HepG2 (cell line): ENCODE measurements around the gene SLC4A2. TPM values are rescaled to one million over a fixed set of nuclear protein-coding genes. Genes with fewer than 3 reads are reported as not detected.
A peak's percentile ranks its signal among the peaks of the same experiment; 100 is the strongest.

ENCODE experiments used
- BHLHE40 ChIP-seq: IDR thresholded peaks from 2 replicates; pipeline ENCODE4 v1.6.1; 2011; ENCODE audit warnings: low read length, improper control_type of control experiment
- ETV5 ChIP-seq: IDR thresholded peaks from 2 replicates; pipeline ENCODE4 v1.6.1; 2018; ENCODE audit warnings: missing biosample characterization, missing genetic modification reagents, inconsistent platforms, borderline replicate concordance
- GLI4 ChIP-seq: sonication (generic); formaldehyde crosslinking; IDR thresholded peaks from 2 replicates; pipeline ENCODE4 v1.5.1; 2020; ENCODE audit warnings: missing genetic modification reagents, mild to moderate bottlenecking, moderate library complexity, borderline replicate concordance
- HNF4G ChIP-seq, 2 experiments: sonication (generic) in 1 of 2; formaldehyde crosslinking in 1 of 2; IDR thresholded peaks; 2 replicates each; pipeline versions ENCODE4 v1.4.0 to v1.6.1; 2011 to 2020; ENCODE audit warnings: borderline replicate concordance in 2 of 2, low read depth in 2 of 2, mild to moderate bottlenecking in 2 of 2, low read length in 1 of 2, missing genetic modification reagents in 1 of 2, moderate library complexity in 1 of 2
- HOXA5 ChIP-seq: sonication (generic); formaldehyde crosslinking; IDR thresholded peaks from 2 replicates; pipeline ENCODE4 v1.4.0; 2020; ENCODE audit warnings: missing genetic modification reagents
- IKZF4 ChIP-seq: sonication (generic); formaldehyde crosslinking; IDR thresholded peaks from 2 replicates; pipeline ENCODE4 v1.5.1; 2020; ENCODE audit warnings: borderline replicate concordance, mild to moderate bottlenecking, low read depth, missing genetic modification reagents; ENCODE audit errors: not compliant biosample characterization
- IRF2 ChIP-seq: IDR thresholded peaks from 2 replicates; pipeline ENCODE4 v1.6.1; 2018; ENCODE audit warnings: missing genetic modification reagents, missing compliant biosample characterization
- MAZ ChIP-seq, 2 experiments: sonication (generic) in 1 of 2; formaldehyde crosslinking in 1 of 2; IDR thresholded peaks; 2 replicates each; pipeline versions ENCODE4 v1.5.0 to v1.6.1; 2012 to 2020; ENCODE audit warnings: low read depth in 2 of 2, mild to moderate bottlenecking in 2 of 2, borderline replicate concordance in 1 of 2, improper control_type of control experiment in 1 of 2, low read length in 1 of 2, missing genetic modification reagents in 1 of 2, moderate library complexity in 1 of 2
- MNT ChIP-seq: fragments of 450-650 bp; IDR thresholded peaks from 2 replicates; pipeline ENCODE4 v1.6.1; 2016
- NR2C2 ChIP-seq: sonication (generic); formaldehyde crosslinking; IDR thresholded peaks from 2 replicates; pipeline ENCODE4 v1.4.0; 2020; ENCODE audit warnings: missing genetic modification reagents, mild to moderate bottlenecking, moderate library complexity, borderline replicate concordance
- POLR2G ChIP-seq: fragments of 200-400 bp; formaldehyde crosslinking; IDR thresholded peaks from 2 replicates; pipeline ENCODE4 v1.6.1; 2018; ENCODE audit warnings: mild to moderate bottlenecking, low read depth, low read length, moderate library complexity
- SKIL ChIP-seq: sonication (generic); formaldehyde crosslinking; IDR thresholded peaks from 2 replicates; pipeline ENCODE4 v1.8.0; 2022; ENCODE audit warnings: missing genetic modification reagents, mild to moderate bottlenecking, moderate library complexity, borderline replicate concordance
- SNRNP70 ChIP-seq: fragments of 200-400 bp; formaldehyde crosslinking; IDR thresholded peaks from 2 replicates; pipeline ENCODE4 v1.6.1; 2017; ENCODE audit warnings: mild to moderate bottlenecking, low read depth, low read length, moderate library complexity
- SP1 ChIP-seq, 2 experiments: fragments of 450-650 bp in 1 of 2; sonication (generic) in 1 of 2; formaldehyde crosslinking in 1 of 2; IDR thresholded peaks; 2 replicates each; pipeline versions ENCODE4 v1.4.0 to v1.6.1; 2016 to 2020; ENCODE audit warnings: missing genetic modification reagents in 1 of 2
- TOPORS ChIP-seq: sonication (generic); formaldehyde crosslinking; IDR thresholded peaks from 2 replicates; pipeline ENCODE4 v1.8.0; 2023; ENCODE audit warnings: mild to moderate bottlenecking, missing genetic modification reagents
- XRCC5 ChIP-seq: fragments of 200-400 bp; formaldehyde crosslinking; optimal IDR thresholded peaks from 2 replicates; pipeline ENCODE3; 2017; ENCODE audit warnings: mild to moderate bottlenecking, low read length
- ZNF264 ChIP-seq: sonication (generic); formaldehyde crosslinking; IDR thresholded peaks from 2 replicates; pipeline ENCODE4 v1.4.0; 2020; ENCODE audit warnings: missing genetic modification reagents
- ZNF274 ChIP-seq: sonication (generic); formaldehyde crosslinking; IDR thresholded peaks from 2 replicates; pipeline ENCODE4 v1.5.1; 2020; ENCODE audit warnings: mild to moderate bottlenecking, missing genetic modification reagents
- ZNF484 ChIP-seq: sonication (generic); formaldehyde crosslinking; IDR thresholded peaks from 2 replicates; pipeline ENCODE4 v1.5.1; 2020; ENCODE audit warnings: mild to moderate bottlenecking, low read depth, missing genetic modification reagents, borderline replicate concordance
- ZNF574 ChIP-seq: sonication (generic); formaldehyde crosslinking; IDR thresholded peaks from 2 replicates; pipeline ENCODE4 v1.4.0; 2020; ENCODE audit warnings: missing genetic modification reagents
- ZNF607 ChIP-seq: sonication (generic); formaldehyde crosslinking; IDR thresholded peaks from 2 replicates; pipeline ENCODE4 v1.5.1; 2020; ENCODE audit warnings: missing genetic modification reagents, mild to moderate bottlenecking, borderline replicate concordance
- polyA plus RNA-seq, 8 experiments: library from polyadenylated mRNA; depleted of rRNA in 3 of 8; stranded (reverse) in 7 of 8; unstranded in 1 of 8; fragments of >200 nt; fragmentation: Illumina TruSeq in 4 of 8; extraction: Trizol in 4 of 8; gene quantifications; 2 replicates each; pipeline versions ENCODE4 v1.2.1 to v1.2.3, GENCODE V29; 2011 to 2016; ENCODE audit warnings: low read depth in 4 of 8, missing spikeins in 1 of 8, mixed read lengths in 1 of 8; ENCODE audit not compliant: insufficient read depth in 1 of 8
- total RNA-seq, 5 experiments: library from RNA; depleted of rRNA; stranded (reverse); fragments of >200 nt; fragmentation: Illumina TruSeq; extraction: Trizol; gene quantifications; 2 replicates each; pipeline ENCODE4 v1.2.3, GENCODE V29; 2016; ENCODE audit warnings: low read depth in 1 of 5

Gene SLC4A2
- total and polyA plus RNA-seq, 2 of the 13 experiments (the other 11 are each of a cell fraction or from before 2014, with no cell fraction given) = 51.9 to 73.4 TPM

- TF ChIP-seq SKIL (CRISPR knock-in tag) (no peak), MAZ (IDR thresholded peaks at IDR 0.05; ENCODE audit: borderline replicate concordance, low read depth, low read length) (0 out of 2 replicates have a peak, but pooled peaks have one; percentile 21), MAZ (CRISPR knock-in tag; IDR thresholded peaks at IDR 0.05; ENCODE audit: low read depth) (peak; percentile 86), MNT (0 out of 2 replicates have a peak, but pooled peaks have one; percentile 5), XRCC5 (peak; percentile 17), HNF4G (IDR thresholded peaks at IDR 0.05; ENCODE audit: borderline replicate concordance, low read depth, low read length) (no peak), HNF4G (CRISPR knock-in tag; IDR thresholded peaks at IDR 0.05; ENCODE audit: borderline replicate concordance, low read depth) (0 out of 2 replicates have a peak, but pooled peaks have one; percentile 19), ZNF607 (CRISPR knock-in tag) (no peak), ZNF264 (CRISPR knock-in tag) (no peak), NR2C2 (CRISPR knock-in tag) (peak; percentile 85), POLR2G (peak; percentile 48; the same call in 1 of the 2 replicates), ZNF484 (no peak), IRF2 (CRISPR knock-in tag) (peak; percentile 64), SP1 (IDR thresholded peaks at IDR 0.05) (no peak), SP1 (CRISPR knock-in tag; IDR thresholded peaks at IDR 0.05) (0 out of 2 replicates have a peak, but pooled peaks have one; percentile 13), ETV5 (CRISPR knock-in tag) (peak; percentile 69), BHLHE40 (no peak), ZNF574 (peak; percentile 90), ZNF274 (CRISPR knock-in tag) (0 out of 2 replicates have a peak, but pooled peaks have one; percentile 53), IKZF4 (peak; percentile 51), HOXA5 (CRISPR knock-in tag) (0 out of 2 replicates have a peak, but pooled peaks have one; percentile 40), TOPORS (CRISPR knock-in tag) (no peak), GLI4 (CRISPR knock-in tag) (0 out of 2 replicates have a peak, but pooled peaks have one; percentile 36), SNRNP70 (no peak)
Measured at GRCh38 chr7:151083071-151083823, 23.9 kb downstream of the SLC4A2 start, which contains the start of gene TMUB1 (continued).
